GM18526 (cell line): ENCODE results near the gene GLI3.

ENCODE experiments used
- POLR2A ChIP-seq: IDR thresholded peaks from 3 replicates; pipeline ENCODE4 v1.6.1; 2011; ENCODE audit not compliant: insufficient read length; ENCODE audit errors: extremely low read depth

Gene GLI3

DNA sequence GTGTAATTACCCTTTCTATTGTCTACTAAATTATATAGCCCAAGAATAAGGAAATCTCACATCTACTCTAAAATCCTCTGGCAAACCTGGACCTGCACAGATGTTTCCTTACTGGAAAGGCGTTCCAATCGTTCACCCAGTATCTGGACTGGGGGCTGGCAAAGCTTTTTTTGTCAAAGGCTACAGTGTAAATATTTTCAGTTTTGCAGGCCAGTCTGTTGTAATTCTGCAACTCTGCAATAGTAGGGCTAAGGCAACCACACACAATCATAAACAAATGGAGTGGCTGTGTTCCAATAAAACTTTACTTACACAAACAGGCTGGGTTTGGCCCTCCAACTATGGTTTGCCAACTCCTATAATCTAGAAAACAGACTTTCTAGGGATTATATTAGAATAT, 56.2 kb downstream of the GLI3 start:
- no peak for TF ChIP-seq POLR2A

DNA sequence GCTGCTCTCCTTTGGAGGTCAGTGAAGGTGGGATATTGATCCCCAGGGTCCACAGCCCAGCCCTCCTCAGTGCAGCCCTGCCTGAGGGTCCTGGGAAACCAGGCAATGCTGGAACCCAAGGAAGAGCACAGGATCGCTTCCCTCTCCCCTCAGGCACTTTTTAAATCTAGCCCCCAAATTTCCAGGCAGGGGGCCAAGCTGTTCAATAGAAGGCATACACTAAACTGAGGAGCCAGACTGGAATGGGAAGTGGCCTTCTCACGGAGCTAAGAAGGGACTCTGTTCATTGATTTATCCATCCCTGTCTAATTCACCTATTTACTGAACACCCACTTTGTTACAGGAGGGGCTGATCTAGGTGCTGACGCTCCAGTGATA, 60.3 kb downstream of the GLI3 start:
- TF ChIP-seq POLR2A, result no peak

DNA sequence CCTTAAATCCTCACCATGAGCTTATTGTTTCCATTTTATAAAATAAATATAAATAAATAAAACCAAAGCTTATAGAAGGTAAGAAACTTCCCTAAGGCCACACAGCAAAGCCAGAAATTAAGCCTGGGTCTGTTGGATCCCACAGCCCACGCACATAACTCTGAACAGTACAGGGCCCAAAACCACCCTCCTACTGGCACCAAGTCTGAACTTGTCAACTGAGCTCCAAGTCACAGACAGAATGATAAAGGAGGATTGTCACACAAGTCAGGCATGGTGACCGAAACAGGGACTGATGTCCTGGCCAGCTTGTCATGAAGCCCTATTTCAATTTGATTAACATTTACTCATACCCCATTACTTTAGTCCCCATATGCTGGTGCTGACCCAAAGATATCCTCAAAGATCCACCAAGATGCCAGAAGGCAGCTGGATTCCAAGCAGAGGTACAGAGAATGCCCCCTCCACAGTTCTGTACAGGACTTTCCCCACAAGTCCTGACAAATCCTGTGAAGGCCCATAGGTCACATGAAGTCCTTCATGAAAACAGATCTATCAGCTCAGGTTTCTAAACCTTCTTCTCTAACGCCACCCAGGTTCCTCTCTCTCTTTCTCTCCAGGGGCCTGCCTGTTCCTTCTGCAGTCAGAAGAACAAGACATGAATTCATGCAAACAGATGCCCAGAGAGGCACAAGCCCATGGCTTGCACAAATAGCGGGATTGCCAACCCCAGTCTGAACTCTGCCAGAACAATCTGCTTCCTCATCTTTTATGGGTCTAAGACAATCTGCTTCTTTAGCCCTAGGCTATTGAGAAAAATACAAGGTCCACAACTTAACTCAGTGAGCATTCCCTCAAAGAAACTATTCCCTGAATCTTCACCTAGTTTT, 60.9 kb downstream of the GLI3 start:
- TF ChIP-seq POLR2A, result no peak

DNA sequence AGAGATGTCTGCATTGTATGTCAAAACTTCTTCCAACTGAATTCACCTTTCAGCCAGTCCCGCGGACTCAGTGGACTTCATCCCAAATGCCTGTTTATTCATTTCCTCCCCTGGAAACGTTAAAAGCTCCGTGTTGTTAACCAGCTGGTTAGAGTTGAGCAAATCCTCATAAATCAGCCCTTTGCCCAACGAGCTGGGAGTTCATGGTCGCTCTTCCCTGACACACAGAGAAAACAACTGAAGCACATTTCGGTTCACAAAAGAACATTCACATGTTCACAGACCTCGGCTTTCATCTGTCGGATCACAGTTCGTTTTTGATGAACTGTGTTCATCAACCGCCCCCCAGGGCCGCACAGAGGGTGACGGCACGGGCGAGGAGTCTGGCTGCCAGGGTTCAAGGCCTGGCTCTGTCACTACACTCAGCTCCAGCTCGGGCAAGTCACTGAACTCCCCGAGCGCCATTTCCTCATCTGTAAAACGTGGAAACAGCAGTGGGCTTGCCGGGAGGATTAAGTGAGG, 62.6 kb downstream of the GLI3 start:
- no peak for TF ChIP-seq POLR2A

DNA sequence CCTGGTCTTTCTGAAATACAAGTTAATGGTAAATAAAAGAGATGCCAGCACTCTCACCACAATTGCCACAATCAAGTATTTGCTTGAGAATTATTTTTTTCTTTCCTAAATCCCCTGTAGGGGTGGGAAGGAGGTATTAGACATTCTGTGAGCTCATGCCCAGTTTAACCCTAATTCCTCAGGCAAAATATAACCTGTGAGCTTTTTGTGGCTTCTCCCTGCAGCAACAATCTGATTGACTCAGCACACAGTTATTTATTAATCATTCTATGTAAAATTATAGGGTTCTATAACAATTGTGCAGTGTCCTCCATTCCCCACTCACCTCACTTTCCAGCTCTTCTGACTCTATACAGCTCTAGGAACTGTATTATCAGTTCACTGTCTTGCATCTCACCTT, 66.3 kb downstream of the GLI3 start:
- TF ChIP-seq POLR2A, result no peak

DNA sequence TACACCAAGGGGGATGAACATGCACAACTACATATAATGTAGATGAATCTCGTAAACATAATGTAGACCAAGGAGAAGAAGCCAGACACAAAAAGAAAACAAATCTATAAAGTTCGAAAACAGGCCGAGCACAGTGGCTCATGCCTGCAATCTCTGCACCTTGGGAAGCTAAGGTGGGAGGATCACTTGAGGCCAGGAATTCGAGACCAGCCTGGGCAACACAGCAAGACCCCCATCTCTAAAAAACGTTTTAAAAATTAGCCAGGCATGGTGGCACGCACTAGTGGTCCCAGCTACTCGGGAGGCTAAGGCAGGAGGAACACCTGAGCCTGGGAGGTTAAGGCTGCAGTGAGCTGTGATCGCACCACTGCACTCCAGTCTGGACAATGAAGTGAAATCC, 68.5 kb downstream of the GLI3 start:
- no peak for TF ChIP-seq POLR2A

DNA sequence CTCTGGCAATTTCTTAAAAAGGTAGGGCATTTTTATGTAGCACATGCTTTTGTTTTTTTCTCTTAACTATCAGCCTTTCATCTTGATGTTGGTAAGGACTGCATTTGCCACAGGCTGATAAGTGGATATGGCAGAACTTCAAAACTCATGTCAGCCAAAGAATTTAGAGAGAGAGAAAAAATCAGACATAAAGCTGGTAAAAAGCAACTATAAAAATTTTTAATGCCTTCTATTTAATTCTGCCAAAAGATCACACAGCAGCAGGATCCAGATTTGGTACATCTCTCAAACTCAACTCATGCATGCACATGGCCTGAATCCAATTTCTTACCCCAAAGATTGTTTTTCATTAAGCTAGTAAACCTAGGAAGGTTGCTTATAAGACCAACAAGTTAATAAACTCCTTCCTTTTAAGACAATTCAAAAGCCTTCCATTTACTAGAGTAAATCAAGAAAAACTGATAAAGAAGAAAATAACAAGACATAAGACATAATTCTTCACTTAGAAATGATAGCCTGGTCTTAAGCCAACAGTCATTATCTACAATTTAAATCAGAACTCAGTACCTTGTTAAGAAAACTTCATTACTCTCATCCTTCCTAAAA, 69.3 kb downstream of the GLI3 start:
- TF ChIP-seq POLR2A, result no peak

DNA sequence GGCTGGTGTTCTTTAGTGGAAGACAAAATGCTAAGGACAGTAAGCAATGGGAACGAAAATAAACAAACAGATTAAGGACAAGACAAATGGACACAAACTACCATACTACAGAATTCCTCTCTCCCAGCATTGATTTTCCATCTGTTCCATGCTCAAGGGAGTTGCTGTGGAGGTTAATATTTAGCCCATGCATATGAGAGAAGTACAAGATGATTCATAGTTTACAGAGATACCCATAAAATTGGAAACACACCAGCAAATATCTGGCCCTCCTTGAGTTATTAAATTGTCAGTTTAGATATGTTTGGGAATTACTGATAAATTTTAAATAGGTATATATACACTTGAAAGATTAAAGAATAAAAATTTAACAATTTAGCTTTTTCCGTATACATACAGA, 69.8 kb downstream of the GLI3 start:
- no peak for TF ChIP-seq POLR2A

DNA sequence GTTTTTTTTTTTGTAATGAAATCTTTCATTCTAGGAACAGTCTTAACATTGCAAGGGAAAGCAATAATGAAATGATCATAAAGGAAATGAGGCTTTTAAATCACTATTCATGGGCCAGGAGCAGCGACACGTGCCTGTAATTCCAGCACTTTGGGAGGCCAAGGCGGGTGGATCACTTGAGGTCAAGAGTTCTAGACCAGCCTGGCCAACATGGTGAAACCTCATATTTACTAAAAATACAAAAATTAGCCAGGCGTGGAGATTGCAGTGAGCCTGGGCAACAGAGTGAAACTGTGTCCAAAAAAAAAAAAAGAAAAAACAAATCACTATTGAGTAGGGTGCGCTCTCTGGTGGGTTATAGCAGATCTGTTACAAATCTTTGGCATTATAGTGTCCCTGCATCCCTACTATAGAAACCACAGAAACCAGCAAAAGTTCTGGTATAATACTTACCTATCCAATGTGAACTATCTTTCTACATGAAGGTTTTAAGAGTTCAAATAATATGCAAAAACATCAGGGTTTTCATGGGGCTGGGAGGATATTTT, 72.1 kb downstream of the GLI3 start:
- no peak for TF ChIP-seq POLR2A

DNA sequence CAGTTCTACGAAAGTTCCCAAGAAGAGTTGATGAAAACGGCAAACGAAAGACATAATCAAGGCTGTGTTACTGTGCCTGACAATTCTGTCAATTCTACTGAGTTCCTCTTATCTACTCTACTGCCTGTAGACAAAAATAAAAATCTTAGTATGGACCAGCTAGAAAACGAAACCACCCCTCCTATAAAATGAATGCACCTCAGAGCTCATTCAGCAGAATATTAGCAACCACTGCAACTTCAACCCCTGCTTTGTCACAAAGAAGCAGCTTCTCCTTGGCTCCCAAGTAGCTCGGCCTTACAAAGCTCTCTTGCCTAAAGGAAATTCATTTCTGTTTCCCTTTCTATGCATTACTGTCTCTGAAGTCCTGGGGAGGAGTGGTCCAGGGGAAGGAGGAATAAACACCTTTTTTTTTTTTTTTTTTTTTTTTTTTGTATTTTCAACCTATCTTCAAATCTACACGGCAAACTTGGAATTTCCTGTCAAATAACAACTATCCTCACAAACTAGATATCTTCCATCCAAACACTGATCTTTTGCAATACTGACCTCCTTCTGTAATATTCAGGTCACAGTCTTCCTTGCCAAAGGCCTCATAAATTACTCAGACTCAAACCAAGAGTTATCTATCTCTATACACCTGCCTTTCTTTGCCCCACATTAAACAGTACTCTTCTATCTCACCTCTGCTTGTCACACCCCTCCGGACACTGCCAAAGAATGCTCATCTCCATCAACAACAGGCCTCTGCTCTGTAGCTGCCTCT, 74.3 kb downstream of the GLI3 start:
- TF ChIP-seq POLR2A, result no peak

DNA sequence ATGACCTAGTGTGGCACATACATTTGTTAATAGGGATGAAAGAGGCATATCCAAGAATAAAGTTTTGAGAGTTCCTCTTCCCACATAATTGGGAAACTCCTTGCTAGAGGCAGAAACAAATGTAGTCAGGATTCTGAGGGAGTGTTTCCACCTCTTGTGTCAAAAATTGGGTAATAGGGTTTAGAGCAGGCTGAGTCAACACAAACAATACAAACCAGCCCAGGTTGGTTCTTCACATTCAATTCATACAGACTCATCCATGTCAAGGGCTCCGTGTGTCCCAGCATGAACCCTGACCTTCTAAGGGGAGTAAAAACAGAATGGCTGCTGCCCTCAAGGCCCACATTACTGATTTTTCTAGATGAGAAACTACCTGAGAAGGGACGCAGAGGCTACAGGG, 75.3 kb downstream of the GLI3 start:
- TF ChIP-seq POLR2A, result no peak

DNA sequence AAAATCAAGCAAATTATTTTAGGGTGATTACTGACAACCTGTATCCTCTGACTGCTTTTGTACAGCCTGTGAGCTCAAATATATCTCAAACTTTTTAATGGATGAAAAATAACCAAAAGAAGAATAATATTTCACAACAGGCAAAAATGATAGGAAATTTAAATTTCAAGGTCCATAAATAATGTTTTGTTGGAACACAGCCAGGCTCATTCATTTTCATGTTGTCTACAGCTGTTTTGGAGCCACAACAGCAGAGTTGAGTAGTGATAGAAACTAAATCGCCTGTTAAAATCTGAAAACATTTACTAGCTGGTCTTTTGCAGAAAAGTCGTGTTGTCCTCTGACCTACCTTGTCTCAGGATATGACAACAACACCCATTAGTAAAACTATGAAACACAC, 75.9 kb downstream of the GLI3 start:
- TF ChIP-seq POLR2A, result no peak

DNA sequence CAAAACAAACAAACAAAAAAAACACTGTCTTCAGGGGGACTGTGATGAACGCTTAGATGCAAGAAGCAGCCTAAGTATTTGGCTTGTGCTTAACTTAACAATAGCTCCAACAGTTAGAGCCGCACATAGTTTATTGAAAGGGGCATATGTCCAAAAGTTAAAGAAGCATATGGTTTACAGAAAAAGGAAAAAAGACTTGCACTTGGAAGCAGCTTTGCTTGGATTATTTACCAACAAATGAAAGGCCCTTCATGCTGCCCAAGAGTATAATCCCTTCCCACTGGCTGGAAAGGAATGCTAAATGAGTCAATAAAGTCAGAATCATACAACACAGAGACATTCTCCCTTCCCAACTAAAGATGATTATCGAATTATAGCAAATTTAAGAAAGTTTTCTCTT, 77.9 kb downstream of the GLI3 start:
- TF ChIP-seq POLR2A, result no peak

DNA sequence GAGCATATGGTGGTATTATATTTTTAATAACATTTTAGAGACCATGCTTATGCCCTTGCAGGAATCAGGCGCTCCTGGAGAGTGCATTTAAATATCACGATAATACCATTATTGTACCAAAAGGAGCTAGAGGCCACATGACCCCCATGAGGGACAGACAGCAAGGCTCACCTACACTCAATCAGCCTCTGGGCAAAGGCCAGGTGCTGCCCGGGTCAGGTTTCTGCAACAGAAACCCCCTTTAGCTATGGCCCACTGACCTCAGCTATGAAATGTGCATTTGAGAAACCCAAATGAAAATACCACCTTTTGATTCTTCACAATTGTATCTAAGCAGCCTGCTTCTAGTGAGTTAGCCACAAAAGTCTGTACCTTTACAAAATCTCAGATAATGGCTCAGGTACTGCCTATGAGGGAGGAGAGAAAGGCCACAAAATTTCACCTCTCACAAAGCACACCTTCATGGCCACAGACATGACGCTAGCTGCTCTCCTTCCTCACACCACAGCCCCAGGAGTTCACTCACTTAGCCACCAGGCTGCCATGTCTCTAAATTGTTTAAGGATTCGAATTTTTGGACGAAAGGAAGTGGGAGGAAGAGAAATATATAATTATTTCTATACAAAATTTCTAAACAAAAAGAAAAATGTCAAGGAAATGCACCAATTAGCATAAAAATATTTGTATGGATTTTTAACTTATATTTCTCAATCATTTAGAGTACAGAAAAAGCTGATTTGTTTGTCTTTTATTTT, 79.9 kb downstream of the GLI3 start:
- no peak for TF ChIP-seq POLR2A
